WTC11 (cell line): Measurements from ENCODE around the gene GALNTL6.

Source experiments
- ATF1 ChIP-seq: sonication (generic); formaldehyde crosslinking; IDR thresholded peaks from 2 replicates; pipeline ENCODE4 v1.8.1; 2023; ENCODE audit warnings: mild to moderate bottlenecking, moderate library complexity, missing genetic modification reagents
- CBFB ChIP-seq: sonication (generic); formaldehyde crosslinking; IDR thresholded peaks from 2 replicates; pipeline ENCODE4 v1.8.1; 2022; ENCODE audit warnings: mild to moderate bottlenecking, low read depth, missing genetic modification reagents
- CREB1 ChIP-seq: sonication (generic); formaldehyde crosslinking; IDR thresholded peaks from 2 replicates; pipeline ENCODE4 v1.8.0; 2023; ENCODE audit warnings: mild to moderate bottlenecking, missing genetic modification reagents
- CTCF ChIP-seq: fragments of 200-600 bp; IDR thresholded peaks from 2 replicates; pipeline ENCODE4 v1.8.0; 2022; ENCODE audit warnings: antibody characterized with exemption
- ESRRA ChIP-seq: sonication (generic); formaldehyde crosslinking; IDR thresholded peaks from 2 replicates; pipeline ENCODE4 v1.8.1; 2022; ENCODE audit warnings: mild to moderate bottlenecking, missing genetic modification reagents, borderline replicate concordance
- FOXJ3 ChIP-seq: sonication (generic); formaldehyde crosslinking; IDR thresholded peaks from 2 replicates; pipeline ENCODE4 v1.9.0; 2021; ENCODE audit warnings: missing genetic modification reagents, mild to moderate bottlenecking, borderline replicate concordance
- FOXP1 ChIP-seq: sonication (generic); formaldehyde crosslinking; IDR thresholded peaks from 2 replicates; pipeline ENCODE4 v1.8.0; 2022; ENCODE audit warnings: missing genetic modification reagents, mild to moderate bottlenecking, moderate library complexity, borderline replicate concordance
- KAT7 ChIP-seq: sonication (generic); formaldehyde crosslinking; IDR thresholded peaks from 2 replicates; pipeline ENCODE4 v1.8.1; 2023; ENCODE audit warnings: missing genetic modification reagents, mild to moderate bottlenecking, borderline replicate concordance
- MAX ChIP-seq: sonication (generic); formaldehyde crosslinking; IDR thresholded peaks from 2 replicates; pipeline ENCODE4 v1.8.0; 2022; ENCODE audit warnings: mild to moderate bottlenecking, missing genetic modification reagents
- USF2 ChIP-seq: sonication (generic); formaldehyde crosslinking; IDR thresholded peaks from 2 replicates; pipeline ENCODE4 v1.8.1; 2023; ENCODE audit warnings: mild to moderate bottlenecking, missing genetic modification reagents, moderate library complexity
- ZBTB43 ChIP-seq: sonication (generic); formaldehyde crosslinking; IDR thresholded peaks from 2 replicates; pipeline ENCODE4 v1.8.1; 2023; ENCODE audit warnings: mild to moderate bottlenecking, missing genetic modification reagents
- ZNF121 ChIP-seq: sonication (generic); formaldehyde crosslinking; IDR thresholded peaks from 2 replicates; pipeline ENCODE4 v1.8.0; 2023; ENCODE audit warnings: missing genetic modification reagents
- ZNF317 ChIP-seq: sonication (generic); formaldehyde crosslinking; IDR thresholded peaks from 2 replicates; pipeline ENCODE4 v1.8.1; 2023; ENCODE audit warnings: low read depth, mild to moderate bottlenecking, moderate library complexity, missing genetic modification reagents, borderline replicate concordance

GRCh38 chr4:172055046-172055445, 241.8 kb downstream of the GALNTL6 start:
- TF ChIP-seq CREB1 (CRISPR knock-in tag) (no peak), USF2 (CRISPR knock-in tag) (no peak), CTCF (no peak), ZNF317 (CRISPR knock-in tag) (no peak), ESRRA (CRISPR knock-in tag) (no peak), MAX (no peak), FOXP1 (CRISPR knock-in tag) (no peak), FOXJ3 (no peak), ZNF121 (CRISPR knock-in tag) (no peak), ZBTB43 (CRISPR knock-in tag) (no peak), KAT7 (CRISPR knock-in tag) (no peak), CBFB (no peak), ATF1 (CRISPR knock-in tag) (no peak)
